GM10266 (cell line): ENCODE data around the gene RASEF.

Experiments
- DNase-seq: peaks from one replicate; pipeline ENCODE4 v3.0.0; 2012; ENCODE audit errors: extremely low spot score
- CTCF ChIP-seq: IDR thresholded peaks from 2 replicates; pipeline ENCODE4 v1.5.1; 2012; ENCODE audit warnings: mild to moderate bottlenecking, low read depth; ENCODE audit not compliant: control insufficient read depth, insufficient read depth; ENCODE audit errors: missing control alignments

RASEF gene

DNA sequence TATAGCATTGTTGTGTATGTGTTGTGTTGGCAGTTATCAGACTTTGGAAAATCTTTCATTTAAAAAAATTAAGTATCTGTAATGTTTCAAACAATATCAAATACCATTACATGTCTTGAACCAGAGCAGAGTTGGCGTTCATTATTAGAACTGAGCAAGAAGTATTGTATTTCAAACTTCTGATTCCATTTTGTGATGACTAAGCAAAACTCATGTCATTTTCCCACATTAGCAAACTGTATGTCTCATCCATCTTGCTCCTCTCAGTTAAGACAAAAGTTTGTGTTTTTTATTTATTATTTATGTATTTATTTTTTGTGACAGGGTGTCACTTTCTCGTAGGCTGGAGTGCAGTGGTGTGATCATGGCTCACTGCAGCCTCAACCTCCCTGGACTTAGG is 4.6 kb upstream of the RASEF start:
- DNase-seq, result no peak
- TF ChIP-seq CTCF, result no peak

GRCh38 chr9:83066771-83067170 is 3.8 kb upstream of the RASEF start:
- no peak for TF ChIP-seq CTCF
- no peak for DNase-seq

DNA sequence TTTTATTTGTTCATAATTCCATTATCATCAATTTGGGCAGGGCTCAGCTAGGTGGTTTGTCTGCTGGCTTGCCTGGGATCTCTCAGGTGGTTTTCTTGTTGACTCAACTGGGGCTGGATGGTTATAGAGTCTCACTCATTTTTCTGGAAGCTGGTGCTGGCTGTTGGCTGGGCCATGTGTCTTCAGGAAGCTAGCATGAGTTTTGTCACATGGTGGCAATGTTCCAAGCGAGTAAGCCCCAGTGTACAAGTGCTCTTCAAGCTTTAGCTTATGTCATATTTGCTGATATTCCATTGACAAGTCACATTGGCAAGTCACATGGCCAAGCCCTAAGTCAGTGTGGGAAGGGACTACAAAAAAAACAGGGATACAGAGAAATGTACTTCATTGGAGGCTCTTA is 2.3 kb upstream of the RASEF start:
- no peak for DNase-seq
- TF ChIP-seq CTCF, result no peak

DNA sequence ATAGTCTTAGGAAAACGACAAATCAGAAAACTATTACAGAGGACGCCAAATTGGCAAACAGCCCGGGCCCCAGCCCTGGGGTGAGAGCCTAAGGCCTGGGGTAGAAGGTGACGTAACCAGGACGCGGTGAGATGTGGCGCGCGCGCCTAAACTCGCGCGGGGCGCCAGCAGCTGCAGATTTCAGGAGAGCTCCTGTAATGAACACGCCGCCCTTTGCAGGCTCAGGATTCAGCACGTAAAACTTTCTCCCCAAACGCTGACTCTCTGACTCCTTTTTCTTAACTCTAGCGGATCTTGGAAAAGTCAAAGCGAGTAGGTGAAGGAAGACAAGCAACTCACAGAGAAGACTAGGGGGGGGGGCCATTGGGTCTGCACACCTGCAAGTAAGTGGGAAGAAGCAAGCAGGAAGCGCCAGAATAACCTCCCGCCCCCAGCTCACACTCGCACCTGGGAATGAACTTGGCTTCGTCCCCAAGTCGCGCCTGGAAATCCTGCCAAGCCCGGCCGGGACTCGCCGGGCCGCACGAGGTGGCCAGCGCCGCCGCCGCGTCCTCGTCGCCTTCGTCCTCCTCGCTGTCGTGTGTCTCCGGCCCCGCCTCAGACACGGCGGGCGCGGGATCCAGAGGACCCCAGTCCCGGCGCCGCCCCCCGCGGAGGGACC is 822 bp downstream of the RASEF start:
- TF ChIP-seq CTCF, result no peak
- DNase-seq, result no peak

DNA sequence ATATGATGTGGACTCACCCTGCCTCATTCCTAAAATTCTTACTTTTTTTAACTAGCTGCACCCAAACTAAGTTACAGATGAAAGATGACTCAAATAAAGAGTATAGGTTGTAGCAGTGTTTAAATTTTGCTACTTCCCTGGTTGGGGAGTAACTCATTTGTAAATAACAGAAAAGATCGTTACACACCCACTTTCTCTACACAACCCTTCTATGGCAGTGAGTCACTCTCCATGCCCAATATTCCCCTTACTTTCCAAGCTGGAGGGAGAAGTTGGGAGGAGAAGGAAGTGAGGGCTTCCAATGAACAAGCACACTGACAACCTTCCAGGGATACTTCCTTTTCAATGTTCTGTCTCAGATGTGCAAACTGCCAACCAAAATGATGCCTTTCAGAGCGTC is 1.9 kb downstream of the RASEF start:
- DNase-seq, result no peak
- TF ChIP-seq CTCF, result no peak

DNA sequence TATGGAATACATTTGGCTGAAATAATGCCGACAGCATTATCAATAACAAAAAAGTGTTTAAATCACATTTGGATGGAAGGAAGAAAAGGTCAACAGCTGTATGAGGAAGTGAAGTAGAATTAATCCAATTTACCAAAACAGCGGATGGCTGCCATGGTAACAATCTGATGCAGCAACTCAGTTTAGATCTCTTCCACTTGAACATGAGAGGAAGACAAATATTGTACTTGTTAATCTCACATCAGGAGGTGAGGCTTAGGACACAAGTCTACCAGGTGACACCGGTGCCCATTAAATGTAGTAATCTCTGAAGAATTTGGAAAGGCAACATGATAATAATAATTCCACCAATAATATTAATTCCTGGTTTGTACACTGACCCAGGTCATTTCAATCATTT is 2.4 kb downstream of the RASEF start:
- no peak for TF ChIP-seq CTCF
- DNase-seq, result no peak

- TF ChIP-seq CTCF, result no peak
- no peak for DNase-seq
Measured at GRCh38 chr9:83059417-83059816, 3.5 kb downstream of the RASEF start.
